ENCODE measurements around the gene ALDH3B2. TPM values are rescaled to one million over a fixed set of nuclear protein-coding genes. Genes with fewer than 3 reads are reported as not detected.
"Not testable (repeated sequence)": the region's sequence is repeated elsewhere in the genome, so short reads cannot be mapped to it uniquely, and the experiment has no call there.

The ALDH3B2 gene
- total RNA-seq, 2 experiments from 2014 or later = not detected

DNA sequence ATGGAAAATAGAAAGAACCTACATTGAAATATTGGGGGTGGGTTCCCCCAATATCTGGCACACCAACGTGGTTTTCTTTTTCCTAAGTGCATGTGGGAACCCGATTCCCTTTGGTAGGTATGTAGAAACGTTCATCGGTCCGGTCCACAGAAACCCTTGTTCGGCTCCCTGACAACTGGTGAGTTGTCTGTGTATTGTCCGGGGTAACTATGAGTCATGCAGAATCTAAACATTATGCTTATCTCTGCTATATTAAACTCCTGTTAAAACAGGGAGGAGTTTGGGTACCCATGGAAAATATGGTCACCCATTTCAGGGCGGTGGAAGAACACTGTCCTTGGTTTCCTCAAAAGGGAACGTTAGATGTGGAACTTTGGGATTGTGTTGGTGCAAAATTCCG lies 25.1 kb upstream of the ALDH3B2 start:
- no peaks in the 10 kb centered on the region for H3K9me3 Mint-ChIP-seq
- H3K36me3 Mint-ChIP-seq (ENCODE audit: low read depth) = no peaks in the 10 kb centered on the region
- no peaks in the 10 kb centered on the region for H3K4me1 Mint-ChIP-seq
- POLR2A ChIA-PET = no interaction called here
- CTCF ChIA-PET = no interaction called here
- H3K27me3 Mint-ChIP-seq = peaks cover 20% of the 10 kb centered on the region
- H3K4me3 Mint-ChIP-seq = no peak overlapping the region
- no peak overlapping the region for H3K27ac Mint-ChIP-seq
- no peak for DNase-seq

GRCh38 chr11:67698247-67698646 lies 23.8 kb upstream of the ALDH3B2 start:
- ChIA-PET POLR2A (no interaction called here), CTCF (interaction anchor here (1.5 kb wide), 1 partner anchor 69 kb away, joined by 9 read pairs; the partner anchor contains the start of gene NUDT8)
- DNase-seq = peak; percentile 23
- H3K27ac Mint-ChIP-seq = no peak overlapping the region
- peaks cover 14% of the 10 kb centered on the region for H3K27me3 Mint-ChIP-seq
- H3K36me3 Mint-ChIP-seq (ENCODE audit: low read depth) = no peaks in the 10 kb centered on the region
- no peaks in the 10 kb centered on the region for H3K9me3 Mint-ChIP-seq
- H3K4me1 Mint-ChIP-seq = no peaks in the 10 kb centered on the region
- no peak overlapping the region for H3K4me3 Mint-ChIP-seq

DNA sequence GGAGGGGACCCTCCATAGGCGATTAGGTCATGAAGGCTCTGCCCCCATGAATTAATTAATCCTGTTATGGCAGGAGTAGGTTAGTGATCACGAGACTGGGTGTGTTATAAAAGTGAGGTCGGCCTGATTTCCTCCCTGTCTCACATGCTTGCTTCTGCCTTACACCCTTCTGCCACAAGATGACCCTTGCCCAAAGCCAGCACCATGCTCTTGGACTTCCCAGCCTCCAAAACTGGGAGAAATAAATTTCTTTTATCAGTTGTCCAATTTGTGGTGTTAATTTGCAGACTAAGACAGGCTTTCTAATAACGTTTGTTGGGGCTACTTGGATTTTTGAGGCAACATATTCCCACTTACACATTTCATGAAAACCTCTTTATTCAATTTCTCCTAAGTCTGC lies 23.4 kb upstream of the ALDH3B2 start:
- no peak for DNase-seq
- POLR2A ChIA-PET = no interaction called here
- H3K9me3 Mint-ChIP-seq = no peaks in the 10 kb centered on the region
- H3K27ac Mint-ChIP-seq = no peak overlapping the region
- H3K27me3 Mint-ChIP-seq = peaks cover 15% of the 10 kb centered on the region
- no peak overlapping the region for H3K4me3 Mint-ChIP-seq
- H3K4me1 Mint-ChIP-seq = no peaks in the 10 kb centered on the region
- no peaks in the 10 kb centered on the region for H3K36me3 Mint-ChIP-seq (ENCODE audit: low read depth)
- CTCF ChIA-PET = interaction anchor here (1.5 kb wide), 1 partner anchor 68 kb away, joined by 9 read pairs; the partner anchor contains the start of gene NUDT8

- H3K27ac Mint-ChIP-seq = no peak overlapping the region
- peaks cover 18% of the 10 kb centered on the region for H3K27me3 Mint-ChIP-seq
- CTCF ChIA-PET = interaction anchor here (1.5 kb wide), 1 partner anchor 67 kb away, joined by 9 read pairs; the partner anchor contains the start of gene NUDT8
- H3K9me3 Mint-ChIP-seq = no peaks in the 10 kb centered on the region
- DNase-seq = no peak
- no peaks in the 10 kb centered on the region for H3K4me1 Mint-ChIP-seq
- H3K36me3 Mint-ChIP-seq (ENCODE audit: low read depth) = no peaks in the 10 kb centered on the region
- H3K4me3 Mint-ChIP-seq = no peak overlapping the region
- POLR2A ChIA-PET = no interaction called here
Observed at GRCh38 chr11:67696998-67697397, 22.6 kb upstream of the ALDH3B2 start.

- Mint-ChIP-seq H3K4me1 (no peaks in the 10 kb centered on the region), H3K27ac (no peak overlapping the region), H3K27me3 (peaks cover 26% of the 10 kb centered on the region), H3K36me3 (ENCODE audit: low read depth) (no peaks in the 10 kb centered on the region), H3K9me3 (no peaks in the 10 kb centered on the region), H3K4me3 (no peak overlapping the region)
- ChIA-PET CTCF (no interaction called here), POLR2A (no interaction called here)
- no peak for DNase-seq
Observed at GRCh38 chr11:67695606-67696005, 21.2 kb upstream of the ALDH3B2 start.

- H3K4me1 Mint-ChIP-seq = no peaks in the 10 kb centered on the region
- H3K9me3 Mint-ChIP-seq = no peaks in the 10 kb centered on the region
- DNase-seq = no peak
- no peaks in the 10 kb centered on the region for H3K36me3 Mint-ChIP-seq (ENCODE audit: low read depth)
- H3K4me3 Mint-ChIP-seq = no peak overlapping the region
- H3K27me3 Mint-ChIP-seq = peaks cover 28% of the 10 kb centered on the region
- POLR2A ChIA-PET = no interaction called here
- H3K27ac Mint-ChIP-seq = no peak overlapping the region
- CTCF ChIA-PET = no interaction called here
Observed at GRCh38 chr11:67694875-67695555, 20.6 kb upstream of the ALDH3B2 start.

DNA sequence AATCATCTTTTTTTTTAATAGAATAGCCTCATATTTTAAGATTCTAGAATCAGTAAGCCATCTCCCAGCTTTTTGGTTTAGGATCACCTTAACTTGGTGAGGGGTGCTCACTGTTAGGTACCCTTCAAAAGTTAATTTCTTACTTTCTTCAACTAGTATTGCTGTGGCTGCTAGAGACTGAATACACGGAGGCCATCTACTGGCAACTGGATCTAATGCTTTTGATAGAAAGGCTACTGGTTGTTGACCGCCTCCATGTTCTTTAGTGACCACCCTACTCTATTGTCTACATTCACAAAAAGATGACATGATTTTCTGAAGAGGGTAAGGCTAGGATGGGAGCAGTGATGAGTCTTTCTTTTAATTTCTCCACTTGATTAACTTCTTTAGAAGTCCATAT lies 16.7 kb upstream of the ALDH3B2 start:
- no peak for DNase-seq
- no peak overlapping the region for H3K4me3 Mint-ChIP-seq
- H3K4me1 Mint-ChIP-seq = peaks cover 6% of the 10 kb centered on the region
- no peak overlapping the region for H3K27ac Mint-ChIP-seq
- ChIA-PET POLR2A (interaction anchor here (0.8 kb wide), 1 partner anchor 77 kb away, joined by 3 read pairs; no protein-coding TSS in a partner anchor), CTCF (interaction anchor here (1.5 kb wide), 1 partner anchor 62 kb away, joined by 6 read pairs; the partner anchor contains the start of gene NUDT8)
- peaks cover 33% of the 10 kb centered on the region for H3K27me3 Mint-ChIP-seq
- no peaks in the 10 kb centered on the region for H3K9me3 Mint-ChIP-seq
- H3K36me3 Mint-ChIP-seq (ENCODE audit: low read depth) = no peaks in the 10 kb centered on the region

GRCh38 chr11:67689178-67689577 lies 14.8 kb upstream of the ALDH3B2 start:
- POLR2A ChIA-PET = no interaction called here
- CTCF ChIA-PET = no interaction called here
- Mint-ChIP-seq H3K9me3 (no peaks in the 10 kb centered on the region), H3K4me1 (peaks cover 6% of the 10 kb centered on the region), H3K4me3 (no peak overlapping the region), H3K36me3 (ENCODE audit: low read depth) (no peaks in the 10 kb centered on the region), H3K27me3 (peaks cover 35% of the 10 kb centered on the region), H3K27ac (no peak overlapping the region)
- no peak for DNase-seq

- no peak for DNase-seq
- H3K27ac Mint-ChIP-seq = no peak overlapping the region
- peaks cover 6% of the 10 kb centered on the region for H3K4me1 Mint-ChIP-seq
- H3K9me3 Mint-ChIP-seq = no peaks in the 10 kb centered on the region
- H3K4me3 Mint-ChIP-seq = no peak overlapping the region
- ChIA-PET POLR2A (no interaction called here), CTCF (no interaction called here)
- peaks cover 35% of the 10 kb centered on the region for H3K27me3 Mint-ChIP-seq
- no peaks in the 10 kb centered on the region for H3K36me3 Mint-ChIP-seq (ENCODE audit: low read depth)
Observed at GRCh38 chr11:67687986-67688385, 13.6 kb upstream of the ALDH3B2 start.

DNA sequence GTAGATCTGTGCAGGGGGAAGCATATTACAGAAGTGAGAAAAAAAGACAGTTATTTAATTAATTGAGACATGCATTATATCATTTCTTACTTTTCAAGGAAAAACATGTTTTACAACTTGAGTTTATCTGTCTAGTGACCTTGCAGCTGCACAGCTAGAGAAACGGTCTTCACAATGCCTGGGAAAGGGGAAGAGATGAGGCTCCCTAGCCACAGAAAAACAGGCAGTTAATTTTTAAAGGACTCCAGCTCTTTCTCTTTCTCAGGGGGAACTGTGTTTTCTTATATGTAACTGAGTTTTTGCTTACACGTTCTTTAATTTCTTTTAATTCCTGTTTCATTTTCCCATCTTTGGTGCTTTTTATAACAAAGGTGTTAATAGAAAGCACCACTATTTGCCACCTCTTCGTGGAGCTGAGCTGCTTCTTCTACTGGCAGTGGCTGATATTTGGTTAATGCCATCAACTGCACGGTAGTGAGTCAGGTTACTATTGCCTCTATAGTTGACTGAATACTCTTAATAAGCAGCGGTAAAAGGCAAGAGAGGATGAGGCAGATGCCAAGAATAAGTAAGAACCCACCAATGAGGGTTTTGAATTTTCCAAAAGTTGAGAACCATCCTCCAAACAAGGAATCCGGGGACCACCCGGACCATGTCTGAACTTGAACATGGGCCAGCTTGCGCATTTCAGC lies 11.4 kb upstream of the ALDH3B2 start:
- H3K4me1 Mint-ChIP-seq; DNase-seq; POLR2A ChIA-PET; H3K4me3 Mint-ChIP-seq; H3K27ac Mint-ChIP-seq; CTCF ChIA-PET; H3K9me3 Mint-ChIP-seq; H3K36me3 Mint-ChIP-seq (ENCODE audit: low read depth): not testable (repeated sequence)
- peaks cover 24% of the 10 kb centered on the region for H3K27me3 Mint-ChIP-seq

DNA sequence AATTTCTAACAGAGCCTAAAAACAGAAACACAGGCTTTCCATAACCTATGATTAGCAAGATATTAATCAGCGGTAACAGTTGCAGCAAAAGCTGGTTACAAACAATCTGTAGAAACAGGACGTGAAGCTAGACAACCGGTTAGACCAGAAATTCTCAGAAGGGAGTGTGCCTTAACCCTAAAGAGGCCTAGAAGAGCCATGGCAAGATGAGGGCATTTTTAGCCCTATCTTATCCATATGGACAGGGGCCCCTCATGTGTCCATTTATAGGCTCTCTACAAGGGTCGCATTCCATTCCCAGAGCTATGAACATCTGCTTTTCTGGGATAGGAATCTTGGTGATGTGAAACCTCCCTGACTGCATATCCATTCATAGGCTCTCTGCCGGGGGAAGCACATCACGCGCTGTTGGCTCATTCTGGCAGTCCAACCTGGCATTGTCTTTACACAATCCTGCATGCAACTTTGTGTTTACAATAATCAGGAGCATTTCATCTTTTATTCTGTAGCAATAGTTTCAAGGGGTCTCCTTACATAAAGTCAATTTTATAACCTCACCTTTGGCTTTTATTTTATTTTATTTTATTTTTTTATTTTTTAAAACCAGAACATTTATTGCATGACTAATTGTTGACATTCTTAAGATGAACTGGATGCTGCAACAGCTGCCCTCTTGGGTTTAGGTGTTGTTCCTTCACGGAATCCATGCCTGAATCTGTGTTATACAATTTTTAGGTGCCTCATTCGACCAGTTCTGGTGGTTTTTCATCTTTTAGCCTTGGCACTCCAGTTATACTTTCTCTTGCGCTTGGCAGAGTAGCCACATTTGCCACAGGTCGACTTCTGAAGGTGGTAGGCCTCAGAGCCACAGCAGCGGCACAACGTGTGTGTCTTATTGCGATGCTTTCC lies 8.0 kb upstream of the ALDH3B2 start:
- CTCF ChIA-PET; H3K4me3 Mint-ChIP-seq; POLR2A ChIA-PET; H3K27ac Mint-ChIP-seq; H3K9me3 Mint-ChIP-seq; DNase-seq; H3K4me1 Mint-ChIP-seq; H3K36me3 Mint-ChIP-seq (ENCODE audit: low read depth): not testable (repeated sequence)
- H3K27me3 Mint-ChIP-seq = peaks cover 17% of the 10 kb centered on the region

DNA sequence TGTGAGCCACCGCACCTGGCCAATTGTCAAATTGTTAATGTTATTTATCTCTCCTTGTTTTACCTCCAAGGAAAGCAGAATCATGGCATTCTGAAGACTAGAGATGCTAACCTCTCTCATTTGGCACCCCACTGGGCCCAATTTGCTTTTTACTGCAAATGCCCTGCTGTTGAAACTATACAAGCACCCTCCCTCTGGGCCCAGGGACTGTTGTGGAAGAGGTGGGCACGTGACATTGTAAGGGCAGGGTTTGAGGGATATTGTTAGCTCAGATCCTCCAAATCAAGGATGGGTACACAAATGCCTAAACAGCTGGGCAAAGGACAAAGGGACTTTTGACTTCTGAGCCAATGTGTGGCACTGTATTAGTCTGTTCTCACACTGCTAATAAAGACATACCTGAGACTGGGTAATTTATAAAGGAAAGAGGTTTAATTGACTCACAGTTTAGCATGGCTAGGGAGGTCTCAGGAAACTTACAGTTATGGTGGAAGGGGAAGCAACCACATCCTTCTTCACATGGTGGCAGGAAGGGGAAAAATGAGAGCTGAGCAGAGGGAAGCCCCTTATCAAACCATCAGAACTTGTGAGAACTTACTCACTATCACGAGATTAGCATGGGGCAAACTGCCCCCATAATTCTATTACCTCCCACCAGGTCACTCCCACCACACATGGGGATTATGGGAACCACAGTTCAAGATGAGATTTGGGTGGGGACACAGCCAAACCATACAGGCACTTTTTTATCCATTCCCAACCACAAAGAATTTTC lies 6.5 kb upstream of the ALDH3B2 start:
- no peaks in the 10 kb centered on the region for H3K36me3 Mint-ChIP-seq (ENCODE audit: low read depth)

More for the DNA sequence above, 6.5 kb upstream of the ALDH3B2 start:
- CTCF ChIA-PET = interaction anchor here (0.6 kb wide), 1 partner anchor 1348 kb away, joined by 3 read pairs; no protein-coding TSS in a partner anchor
- Mint-ChIP-seq H3K27me3 (peaks cover 25% of the 10 kb centered on the region), H3K9me3 (peaks cover 5% of the 10 kb centered on the region), H3K4me1 (peaks cover 2% of the 10 kb centered on the region), H3K4me3 (no peak overlapping the region), H3K27ac (no peak overlapping the region)
- POLR2A ChIA-PET = no interaction called here
- no peak for DNase-seq
